Purkinje cell (primary cell): ENCODE data around the gene CYP24A1. TPM values are rescaled to one million over a fixed set of nuclear protein-coding genes. Genes with fewer than 3 reads are reported as not detected.

ENCODE experiments used
- polyA plus RNA-seq: library from polyadenylated mRNA; unstranded; fragments of >200 nt; fragmentation: Nextera tagmentation; gene quantifications from 2 replicates; pipeline ENCODE4 v1.2.1, GENCODE V29; 2014

Gene CYP24A1
- 0.50 TPM in 1 of 2 replicates, not detected in the other for polyA plus RNA-seq

GRCh38 chr20:54173653-54174456 is at the start of gene CYP24A1:
CYP24A1 (minus strand) TSS chr20:54173986; CDS start chr20:54173579, 407 bp downstream.

GRCh38 chr20:54207743-54208547 is 34.2 kb upstream of the CYP24A1 start, which contains the start of gene PFDN4:
PFDN4 (plus strand) TSS chr20:54208087; CDS start chr20:54208101, 14 bp downstream.

Other genes starting within 250 kb of the CYP24A1 start
- gene BCAS1, start 103.4 kb downstream of the CYP24A1 start, polyA plus RNA-seq: 2.6 and 3.5 TPM in 2 replicates
- gene PFDN4, start 34.1 kb upstream of the CYP24A1 start, polyA plus RNA-seq: 177 and 190 TPM in 2 replicates